ENCODE results near the gene CLCN5.

CLCN5 gene

DNA sequence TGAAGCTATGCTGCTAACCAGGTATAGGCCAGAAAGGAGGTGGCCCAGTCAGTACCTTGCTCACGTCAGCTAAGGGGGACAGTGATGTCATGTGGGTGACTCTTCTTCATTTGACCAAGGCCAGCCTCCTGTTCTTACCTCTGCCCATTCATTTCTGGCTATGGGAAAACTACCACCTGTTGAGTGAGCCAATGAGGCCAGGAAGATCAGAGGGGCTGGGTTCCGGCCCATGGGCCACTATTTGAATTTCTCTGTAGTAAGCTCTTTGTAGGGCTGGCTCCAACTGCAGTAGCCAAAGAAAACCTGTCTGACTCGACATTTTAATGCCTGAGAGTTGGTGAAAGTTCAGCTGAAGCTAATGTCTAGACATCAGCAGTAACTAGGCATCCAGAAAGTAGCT lies 175.8 kb downstream of the CLCN5 start:
- no peak for DNase-seq

DNA sequence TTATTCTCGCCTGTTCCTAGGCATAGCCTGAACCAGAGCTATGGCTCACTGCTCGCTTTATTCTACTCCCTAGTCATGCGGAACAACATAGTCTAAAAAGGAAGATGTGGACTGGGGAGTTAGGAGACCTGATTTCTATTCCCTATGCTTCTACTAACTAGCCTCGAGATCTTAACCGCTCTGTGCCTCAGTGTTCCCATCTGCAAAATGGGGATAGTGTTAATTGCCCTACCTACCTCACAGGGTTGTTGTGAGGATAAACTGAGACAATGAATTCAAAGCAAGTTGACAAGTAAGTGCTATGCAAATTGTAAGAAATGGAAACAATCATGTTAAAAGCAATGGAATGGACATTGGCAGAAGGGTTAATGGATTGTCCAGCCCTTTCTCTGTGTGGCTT lies 176.4 kb downstream of the CLCN5 start:
- no peak for DNase-seq

DNA sequence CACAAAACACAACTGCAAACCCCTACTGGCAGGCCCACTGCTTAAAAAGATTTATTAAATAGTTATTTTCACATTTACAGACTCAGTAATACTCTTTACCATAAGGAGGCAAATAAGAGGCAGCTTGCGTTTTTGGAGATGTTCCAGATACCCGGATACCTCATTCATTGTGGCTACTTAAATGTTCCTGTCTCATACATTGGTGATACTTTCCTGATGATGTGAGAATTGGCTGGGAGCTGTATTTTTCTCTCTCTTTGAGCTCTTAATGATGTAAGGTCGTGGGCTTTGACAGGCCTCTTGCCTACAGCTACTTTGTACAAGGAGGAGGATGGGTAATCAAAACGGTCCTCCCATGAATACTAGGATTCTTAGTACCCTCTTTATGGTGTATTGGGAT lies 176.9 kb downstream of the CLCN5 start:
- no peak for DNase-seq

DNA sequence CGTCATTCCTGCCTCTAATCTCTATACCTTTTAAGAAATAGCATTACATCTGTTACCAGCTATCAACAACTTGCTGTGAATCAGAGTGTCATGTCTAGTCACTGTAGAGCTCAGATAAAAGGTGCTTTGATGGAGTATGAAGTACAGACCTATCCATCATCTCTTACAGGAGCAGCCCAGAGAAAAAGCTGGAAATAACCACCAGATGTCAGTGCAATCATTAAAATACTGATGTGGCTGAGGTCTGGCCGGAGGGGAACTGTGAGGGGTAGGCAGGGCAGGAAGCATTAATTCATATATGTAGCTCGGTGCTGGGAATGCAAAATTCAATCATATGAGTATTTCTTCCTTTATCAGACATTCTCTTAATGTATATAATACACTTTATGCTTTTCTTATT lies 177.8 kb downstream of the CLCN5 start:
- DNase-seq, result peak; percentile 17

DNA sequence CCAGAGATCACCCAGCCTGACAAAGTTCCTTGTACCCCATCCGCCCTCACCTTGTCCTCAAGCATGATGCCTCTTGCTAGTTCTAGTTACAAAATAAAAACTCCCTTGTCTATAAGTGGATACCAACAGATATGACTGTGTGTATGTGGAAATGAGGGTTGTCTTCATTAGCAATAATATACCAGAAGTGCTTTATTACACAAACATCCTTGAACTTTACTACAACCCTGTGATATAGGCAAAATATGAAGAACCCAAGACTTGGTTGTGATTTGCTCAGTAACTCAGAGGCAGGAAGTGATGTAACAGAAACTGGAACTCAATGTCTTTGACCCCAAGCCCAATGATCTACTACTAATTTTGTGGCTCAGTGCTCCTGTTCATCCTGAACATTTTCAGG lies 180.8 kb downstream of the CLCN5 start:
- no peak for DNase-seq

DNA sequence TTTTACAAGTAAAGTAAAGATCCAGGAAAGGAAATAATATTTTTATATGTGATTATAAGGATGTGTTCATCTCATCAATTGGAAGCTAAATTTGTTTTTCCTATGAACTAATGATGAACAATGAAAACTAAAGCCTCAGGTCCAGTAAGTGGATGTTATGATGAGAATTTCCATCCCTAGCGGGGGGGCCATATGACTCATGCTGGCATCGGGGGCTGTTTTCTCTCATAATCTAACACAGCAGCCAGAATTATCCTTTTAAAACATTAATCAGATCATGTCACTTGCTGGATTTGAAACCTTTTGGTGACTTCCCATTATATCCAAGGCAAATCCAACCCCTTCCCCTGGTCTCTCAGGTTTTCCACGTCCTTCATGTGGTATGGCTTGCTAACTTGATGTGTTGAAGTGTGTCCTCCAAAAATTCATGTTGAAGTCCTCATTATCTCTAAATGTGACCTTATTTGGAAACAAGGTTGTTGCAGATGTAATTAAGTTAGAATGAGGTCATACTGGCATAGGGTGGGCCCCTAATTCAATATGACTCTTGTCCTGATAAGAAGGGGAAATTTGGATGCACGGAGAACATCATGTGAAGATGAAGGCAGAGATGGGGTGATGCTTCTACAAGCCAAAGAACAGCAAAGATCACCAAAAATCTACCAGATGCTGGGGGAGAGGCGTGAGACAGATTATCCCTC lies 181.6 kb downstream of the CLCN5 start:
- DNase-seq, result no peak

DNA sequence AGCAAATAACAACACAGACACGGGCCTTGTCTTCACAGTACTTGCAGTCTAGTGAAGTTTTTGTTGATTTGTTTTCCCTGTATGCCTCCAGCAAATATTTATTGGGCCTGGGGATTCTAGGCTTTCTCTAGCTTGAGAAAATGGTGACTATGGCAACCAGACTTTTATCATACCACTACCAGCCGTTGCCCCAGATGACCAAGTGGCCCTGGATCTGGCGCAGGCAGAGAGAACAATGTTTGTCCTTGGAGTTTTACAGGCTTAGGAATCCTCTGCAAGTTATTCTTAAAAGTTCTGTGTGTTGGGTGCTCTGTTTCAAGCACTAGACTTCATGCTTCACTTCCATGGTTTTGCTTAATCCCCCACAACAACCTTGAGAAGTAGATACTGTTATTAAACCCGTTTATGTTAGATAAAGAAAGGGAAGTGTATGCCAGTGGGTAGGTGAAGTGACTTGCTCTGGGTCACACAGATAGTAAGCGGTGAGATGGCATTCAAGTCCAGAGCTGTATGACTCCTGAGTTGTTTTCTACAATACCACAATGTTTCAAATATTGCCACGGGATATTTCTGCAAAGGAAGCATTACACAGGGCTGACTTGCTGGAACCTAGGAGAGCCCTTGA lies 183.8 kb downstream of the CLCN5 start:
- DNase-seq, result no peak

DNA sequence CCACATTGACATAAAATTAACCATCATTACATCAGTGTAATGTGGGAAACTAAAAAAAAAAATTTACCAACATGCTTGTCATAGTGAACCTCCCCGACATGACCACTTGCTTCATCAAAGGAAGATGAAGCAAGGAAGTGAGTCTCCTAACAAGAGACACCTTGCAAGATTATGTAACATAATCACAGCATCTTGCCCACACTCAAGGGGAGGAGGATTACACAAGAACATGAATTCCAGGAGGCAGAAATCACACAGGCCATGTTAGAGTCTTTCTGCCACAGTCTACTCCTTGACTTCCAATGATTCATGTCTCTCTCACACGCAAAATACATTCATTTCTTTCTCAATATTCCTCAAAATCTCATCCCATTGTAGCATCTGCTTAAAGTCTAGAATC lies 185.1 kb downstream of the CLCN5 start:
- DNase-seq, result no peak

DNA sequence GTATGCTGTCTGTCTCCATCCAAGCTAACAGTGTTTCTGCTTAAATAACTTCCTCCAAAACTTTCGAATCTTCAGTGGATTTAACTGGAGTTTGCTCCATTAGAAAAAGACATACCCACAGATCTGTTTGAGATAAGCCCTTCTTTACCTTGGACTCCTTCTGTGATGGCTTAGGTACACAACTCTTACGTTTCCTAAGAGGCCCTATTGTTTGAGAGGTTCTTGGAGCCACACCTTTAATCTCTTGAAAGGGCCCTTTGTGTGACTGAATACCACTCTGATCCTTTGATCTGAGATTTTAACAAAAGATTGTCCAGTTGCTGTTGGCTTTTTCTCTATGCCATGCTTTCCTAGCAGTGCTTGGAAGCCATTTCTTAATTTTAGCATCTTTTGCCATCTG lies 185.9 kb downstream of the CLCN5 start:
- DNase-seq, result no peak

DNA sequence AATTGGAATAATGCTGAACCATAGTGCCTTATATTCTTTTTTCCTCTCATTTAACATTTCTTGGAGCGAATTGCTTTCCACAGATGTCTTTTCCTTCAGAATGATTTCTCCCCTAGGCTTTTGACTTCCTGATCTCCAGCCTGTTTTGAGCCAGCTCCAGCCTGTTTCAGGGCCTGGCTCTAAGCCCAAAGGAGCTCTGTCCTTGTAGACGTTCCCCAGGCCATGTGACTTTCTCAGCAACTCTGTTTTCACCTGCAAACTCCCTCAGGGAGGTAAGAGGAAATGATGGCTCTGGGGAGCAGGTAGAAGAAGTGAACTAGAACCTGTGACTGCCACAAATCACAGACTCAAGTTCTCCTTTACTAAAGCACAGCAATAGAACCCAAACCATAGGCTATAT lies 189.3 kb downstream of the CLCN5 start:
- no peak for DNase-seq

DNA sequence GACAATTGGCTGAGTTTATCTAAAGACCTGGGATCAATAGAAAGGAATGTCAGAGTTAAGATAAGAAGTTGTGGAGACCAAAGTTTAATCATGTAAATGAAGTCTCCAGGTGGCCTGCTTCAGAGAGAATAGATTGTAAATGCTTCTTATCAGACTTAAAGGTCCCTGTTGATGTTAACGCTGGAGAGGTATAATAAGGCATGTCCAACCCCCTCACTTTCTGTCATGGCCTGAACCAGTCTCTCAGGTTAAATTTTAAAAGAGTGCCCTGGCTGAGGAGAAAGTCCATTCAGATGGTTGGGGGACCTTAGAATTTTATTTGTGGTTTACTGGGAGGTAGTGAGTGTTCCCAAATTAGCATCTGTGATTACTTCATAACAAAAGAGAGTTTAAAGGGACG lies 191.7 kb downstream of the CLCN5 start:
- DNase-seq, result no peak

DNA sequence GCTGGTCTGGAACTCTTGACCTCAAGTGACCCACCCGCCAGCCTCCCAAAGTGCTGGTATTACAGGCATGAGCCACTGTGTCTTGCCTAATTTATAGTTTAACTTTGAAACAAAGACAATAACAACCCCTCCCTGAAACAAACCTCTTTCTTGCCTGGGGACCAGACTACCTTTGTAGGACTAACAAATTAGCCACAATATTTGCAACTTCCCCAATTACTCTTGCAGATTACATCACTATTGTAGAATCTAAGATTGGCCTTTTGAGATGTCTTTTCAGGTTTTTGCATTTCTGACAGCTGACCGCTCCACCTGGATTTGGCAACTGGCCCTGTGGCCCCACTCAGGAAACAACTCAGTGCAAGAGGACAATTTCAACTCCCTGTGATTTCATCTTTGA lies 193.6 kb downstream of the CLCN5 start:
- no peak for DNase-seq

DNA sequence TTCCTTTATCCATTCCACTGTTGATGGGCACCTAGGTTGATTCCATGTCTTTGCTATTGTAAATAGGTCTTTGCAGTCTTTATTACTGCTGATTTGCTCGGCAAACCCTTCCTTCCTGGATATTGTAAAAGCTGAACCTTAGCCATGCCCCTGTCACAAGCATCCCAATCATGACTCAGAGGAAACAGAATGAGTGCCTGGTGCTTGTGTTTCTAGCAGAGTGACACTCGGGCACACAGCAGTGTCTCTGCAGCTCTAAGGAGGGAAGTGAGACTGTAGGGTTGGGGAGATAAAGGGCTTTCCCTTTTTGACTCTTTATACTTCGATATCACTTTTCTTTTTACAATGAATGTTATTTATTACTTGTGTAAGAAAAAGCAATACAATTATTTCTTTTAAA lies 195.1 kb downstream of the CLCN5 start:
- DNase-seq, result no peak

DNA sequence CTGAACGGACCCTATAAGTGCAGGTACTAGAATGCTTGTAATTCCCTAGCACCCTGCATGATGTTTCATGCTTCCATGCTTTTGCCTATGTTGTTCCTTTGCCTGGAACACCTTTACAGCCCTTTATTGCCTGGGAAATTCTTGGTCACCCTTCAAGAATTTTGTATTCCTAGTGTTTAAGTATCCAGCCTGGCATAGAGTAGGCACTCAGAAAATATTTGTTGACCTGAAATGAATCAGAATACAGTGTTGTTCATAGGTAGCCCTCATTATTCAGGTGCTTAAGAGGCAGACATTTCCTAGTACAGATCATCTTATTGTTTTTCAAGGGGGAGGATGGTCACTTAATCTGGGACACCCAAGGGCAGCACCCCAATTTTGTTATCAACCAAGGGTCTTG lies 203.1 kb downstream of the CLCN5 start:
- DNase-seq, result no peak

DNA sequence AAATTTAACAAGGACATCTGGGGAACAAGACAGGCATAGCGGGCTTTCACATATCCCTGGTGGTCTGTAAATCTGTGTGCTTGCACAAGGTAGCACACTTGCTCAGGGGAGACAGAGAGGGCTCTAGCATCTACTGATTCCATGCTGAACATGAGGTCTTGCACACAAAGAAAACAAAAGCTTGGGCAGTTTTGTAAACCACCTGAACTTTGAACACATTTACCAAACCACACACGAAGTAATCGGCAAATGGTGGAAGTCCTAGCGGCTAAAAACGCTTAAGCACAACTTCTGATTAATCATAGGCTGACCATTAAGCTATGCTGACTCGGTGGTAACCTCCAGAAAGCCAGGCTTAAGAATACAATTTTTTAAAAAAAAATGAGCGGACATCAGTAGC lies 225.6 kb downstream of the CLCN5 start:
- DNase-seq, result no peak
